ENCODE data around the gene SLC49A3.
"Not testable (repeated sequence)": the region's sequence is repeated elsewhere in the genome, so short reads cannot be mapped to it uniquely, and the experiment has no call there.

Gene SLC49A3

GRCh38 chr4:637536-638280 is 51.2 kb downstream of the SLC49A3 start:
- no peak overlapping the region for H3K4me3 ChIP-seq (replicated peaks in 1 of 2; ENCODE audit: low read depth in 2 of 2, low read length in 2 of 2)
- TF ChIP-seq CTCF (IDR thresholded peaks at IDR 0.05; ENCODE audit: low read depth, low read length): no peak
- no peak for DNase-seq (ENCODE audit: low read depth in 2 of 2)

- no peak for TF ChIP-seq CTCF (IDR thresholded peaks at IDR 0.05; ENCODE audit: low read depth, low read length)
- no peak for DNase-seq (ENCODE audit: low read depth in 2 of 2)
- no peak overlapping the region for H3K4me3 ChIP-seq (replicated peaks in 1 of 2; ENCODE audit: low read depth in 2 of 2, low read length in 2 of 2)
Observed at GRCh38 chr4:636628-637159, 52.3 kb downstream of the SLC49A3 start.

GRCh38 chr4:635851-636627 is 52.9 kb downstream of the SLC49A3 start:
- no peak for DNase-seq (ENCODE audit: low read depth in 2 of 2)
- TF ChIP-seq CTCF (IDR thresholded peaks at IDR 0.05; ENCODE audit: low read depth, low read length): no peak
- no peak overlapping the region for H3K4me3 ChIP-seq (replicated peaks in 1 of 2; ENCODE audit: low read depth in 2 of 2, low read length in 2 of 2)

- not testable (repeated sequence) for H3K4me3 ChIP-seq (replicated peaks in 1 of 2; ENCODE audit: low read depth in 2 of 2, low read length in 2 of 2); DNase-seq (ENCODE audit: low read depth in 2 of 2)
Observed at GRCh38 chr4:635066-635835, 53.7 kb downstream of the SLC49A3 start.

- H3K4me3 ChIP-seq (replicated peaks in 1 of 2; ENCODE audit: low read depth in 2 of 2, low read length in 2 of 2): no peak overlapping the region
- TF ChIP-seq CTCF (IDR thresholded peaks at IDR 0.05; ENCODE audit: low read depth, low read length): no peak
- no peak for DNase-seq (ENCODE audit: low read depth in 2 of 2)
Observed at GRCh38 chr4:634599-634985, 54.4 kb downstream of the SLC49A3 start.

GRCh38 chr4:633976-634598 is 54.9 kb downstream of the SLC49A3 start:
- no peak for DNase-seq (ENCODE audit: low read depth in 2 of 2)
- H3K4me3 ChIP-seq (replicated peaks in 1 of 2; ENCODE audit: low read depth in 2 of 2, low read length in 2 of 2): no peak overlapping the region
- TF ChIP-seq CTCF (IDR thresholded peaks at IDR 0.05; ENCODE audit: low read depth, low read length): no peak

Data from cardiac fibroblast (primary cell).